ENCODE data around the gene OR6C68. TPM values are rescaled to one million over a fixed set of nuclear protein-coding genes. Genes with fewer than 3 reads are reported as not detected.

OR6C68 gene
- total RNA-seq, 1 experiment from 2014 or later, result not detected

DNA sequence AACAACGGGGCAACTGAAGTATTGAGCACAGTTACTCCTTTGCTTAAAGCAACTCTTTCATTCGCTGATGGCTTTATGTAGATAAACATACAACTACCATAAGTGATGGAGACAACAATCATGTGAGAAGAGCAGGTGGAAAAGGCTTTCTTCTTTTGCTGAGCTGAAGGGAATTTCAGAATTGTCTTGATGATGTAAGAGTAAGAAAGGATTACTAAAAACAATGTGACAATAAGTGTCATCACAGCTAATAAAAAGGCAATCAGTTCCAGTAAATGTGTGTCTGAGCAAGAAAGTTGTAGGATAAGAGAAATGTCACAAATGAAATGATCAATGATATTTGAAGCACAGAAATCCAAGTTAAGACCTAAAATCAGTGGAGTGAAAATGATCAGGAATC lies 22.9 kb upstream of the OR6C68 start:
- ChIA-PET POLR2A (no interaction called here), RAD21 (ENCODE audit: low non-redundant PET in 1 of 2, low total read pairs in 2 of 2, uncharacterized antibody in 2 of 2, unreplicated experiment in 2 of 2) (no interaction called here), CTCF (no interaction called here)
- Histone ChIP-seq H2AFZ (ENCODE audit: low read depth, low read length, poor library complexity, severe bottlenecking) (no peak overlapping the region), H3K27ac (ENCODE audit: low read depth, low read length) (no peak overlapping the region), H3K4me3 (replicated peaks in 1 of 2; ENCODE audit: low read depth in 1 of 2, low read length in 2 of 2) (no peak overlapping the region), H3K9me3 (ENCODE audit: control insufficient read depth in 1 of 2, insufficient read depth in 1 of 2, low read depth in 1 of 2, low read length in 2 of 2) (no peaks in the 10 kb centered on the region), H3K4me1 (ENCODE audit: control insufficient read depth in 1 of 2, insufficient read depth in 2 of 2, low read length in 2 of 2) (no peaks in the 10 kb centered on the region), H3K4me2 (ENCODE audit: low read length) (no peak overlapping the region), H3K9me2 (ENCODE audit: insufficient read depth) (no peaks in the 10 kb centered on the region), H3K36me3 (ENCODE audit: control insufficient read depth in 1 of 2, insufficient read depth in 2 of 2, low read length in 2 of 2) (no peaks in the 10 kb centered on the region), H3K79me2 (ENCODE audit: insufficient read depth, low read length) (no peaks in the 10 kb centered on the region), H3K27me3 (ENCODE audit: insufficient read depth, low read length) (peaks cover 16% of the 10 kb centered on the region), H4K20me1 (ENCODE audit: insufficient read depth) (no peaks in the 10 kb centered on the region), H3K9ac (ENCODE audit: low read length) (no peak overlapping the region)
- DNase-seq (ENCODE audit: low read depth, low spot score) (no peak), ATAC-seq (no peak)
- TF ChIP-seq, protein P1, sequence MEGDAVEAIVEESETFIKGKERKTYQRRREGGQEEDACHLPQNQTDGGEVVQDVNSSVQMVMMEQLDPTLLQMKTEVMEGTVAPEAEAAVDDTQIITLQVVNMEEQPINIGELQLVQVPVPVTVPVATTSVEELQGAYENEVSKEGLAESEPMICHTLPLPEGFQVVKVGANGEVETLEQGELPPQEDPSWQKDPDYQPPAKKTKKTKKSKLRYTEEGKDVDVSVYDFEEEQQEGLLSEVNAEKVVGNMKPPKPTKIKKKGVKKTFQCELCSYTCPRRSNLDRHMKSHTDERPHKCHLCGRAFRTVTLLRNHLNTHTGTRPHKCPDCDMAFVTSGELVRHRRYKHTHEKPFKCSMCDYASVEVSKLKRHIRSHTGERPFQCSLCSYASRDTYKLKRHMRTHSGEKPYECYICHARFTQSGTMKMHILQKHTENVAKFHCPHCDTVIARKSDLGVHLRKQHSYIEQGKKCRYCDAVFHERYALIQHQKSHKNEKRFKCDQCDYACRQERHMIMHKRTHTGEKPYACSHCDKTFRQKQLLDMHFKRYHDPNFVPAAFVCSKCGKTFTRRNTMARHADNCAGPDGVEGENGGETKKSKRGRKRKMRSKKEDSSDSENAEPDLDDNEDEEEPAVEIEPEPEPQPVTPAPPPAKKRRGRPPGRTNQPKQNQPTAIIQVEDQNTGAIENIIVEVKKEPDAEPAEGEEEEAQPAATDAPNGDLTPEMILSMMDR (IDR thresholded peaks at IDR 0.05 in 2 of 3, conservative IDR thresholded peaks at IDR 0.05 in 1 of 3; ENCODE audit: borderline replicate concordance in 1 of 3, insufficient read depth in 1 of 3, low read depth in 2 of 3, low read length in 2 of 3), result no peak
- TF ChIP-seq, protein P2, sequence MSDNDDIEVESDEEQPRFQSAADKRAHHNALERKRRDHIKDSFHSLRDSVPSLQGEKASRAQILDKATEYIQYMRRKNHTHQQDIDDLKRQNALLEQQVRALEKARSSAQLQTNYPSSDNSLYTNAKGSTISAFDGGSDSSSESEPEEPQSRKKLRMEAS (IDR thresholded peaks at IDR 0.05), result no peak
- TF ChIP-seq EGR1 (IDR thresholded peaks at IDR 0.05; ENCODE audit: low read depth), result no peak
- no peak for TF ChIP-seq CBX3 (IDR thresholded peaks at IDR 0.05; ENCODE audit: low read depth)
- TF ChIP-seq JUND (IDR thresholded peaks at IDR 0.05), result no peak
- TF ChIP-seq RAD21 (IDR thresholded peaks at IDR 0.05; ENCODE audit: low read depth), result no peak
- no peak for TF ChIP-seq SRF (IDR thresholded peaks at IDR 0.05; ENCODE audit: low read depth)
- no peak for TF ChIP-seq SP1 (IDR thresholded peaks at IDR 0.05; ENCODE audit: low read depth)
- TF ChIP-seq, protein P3, sequence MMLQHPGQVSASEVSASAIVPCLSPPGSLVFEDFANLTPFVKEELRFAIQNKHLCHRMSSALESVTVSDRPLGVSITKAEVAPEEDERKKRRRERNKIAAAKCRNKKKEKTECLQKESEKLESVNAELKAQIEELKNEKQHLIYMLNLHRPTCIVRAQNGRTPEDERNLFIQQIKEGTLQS (IDR thresholded peaks at IDR 0.05), result no peak
- TF ChIP-seq SIN3A (IDR thresholded peaks at IDR 0.05; ENCODE audit: low read depth), result no peak
- TF ChIP-seq ZFX (IDR thresholded peaks at IDR 0.05), result no peak
- no peak for TF ChIP-seq EZH2 (IDR thresholded peaks at IDR 0.05)
- no peak for TF ChIP-seq ZNF274 (IDR thresholded peaks at IDR 0.05; ENCODE audit: low read depth, low read length)
- TF ChIP-seq FOSL1 (IDR thresholded peaks at IDR 0.05; ENCODE audit: low read depth), result no peak
- no peak for TF ChIP-seq YY1 (IDR thresholded peaks at IDR 0.05; ENCODE audit: extremely low read depth, insufficient replicate concordance, low read depth, low read length)
- intact Hi-C loops (cut with micrococcal nuclease), result no loop called here
- no TSS peak for BruUV-seq (replicated peaks)
